B cell (primary cell): ENCODE measurements around the gene EMP3. TPM values are rescaled to one million over a fixed set of nuclear protein-coding genes. Genes with fewer than 3 reads are reported as not detected.
"Not testable (repeated sequence)": the region's sequence is repeated elsewhere in the genome, so short reads cannot be mapped to it uniquely, and the experiment has no call there.

Experiments used
- ATAC-seq: fragments of 200-7000 bp; cut with Tn5 transposase; one replicate; pipeline ENCODE4 v1.10.0; 2021; ENCODE audit warnings: low read depth, mild to moderate bottlenecking, moderate number of reproducible peaks, moderate library complexity
- CTCF ChIA-PET: fragments of 350-600 bp; sonication (Branson Sonifier 250); formaldehyde crosslinking; loops from one replicate; lab custom pipeline; 2021; ENCODE audit warnings: antibody characterized with exemption, inconsistent platforms; lab: Charles Lee
- POLR2A ChIA-PET: fragments of 350-600 bp; sonication (Branson Sonifier 250); formaldehyde crosslinking; loops from one replicate; lab custom pipeline; 2021; ENCODE audit warnings: antibody characterized with exemption; lab: Charles Lee
- DNase-seq: peaks from one replicate; pipeline ENCODE4 v3.0.0; 2013
- H2AFZ ChIP-seq: 2 replicates; pipeline ENCODE4 v1.6.1; 2012; ENCODE audit warnings: mild to moderate bottlenecking, low read depth, low read length; ENCODE audit not compliant: insufficient read depth, poor library complexity, severe bottlenecking
- H3K27ac ChIP-seq, 2 donors: 1 replicate in 1 of 2; 2 replicates in 1 of 2; pipeline ENCODE4 v1.5.1; 2012 to 2013; ENCODE audit warnings: low read length in 2 of 2, mild to moderate bottlenecking in 2 of 2, moderate library complexity in 1 of 2
- H3K27me3 ChIP-seq, 4 experiments: fragments of 200-600 bp in 1 of 4; sonication (generic) in 1 of 4; replicated peaks in 1 of 4; 1 replicate in 2 of 4; 2 replicates in 2 of 4; pipeline versions ENCODE4 v1.6.1 to v1.7.0; 2013 to 2016; ENCODE audit warnings: low read length in 3 of 4, mild to moderate bottlenecking in 2 of 4, mixed read lengths in 1 of 4, moderate library complexity in 1 of 4; ENCODE audit not compliant: insufficient read depth in 4 of 4, control insufficient read depth in 3 of 4; ENCODE audit errors: control extremely low read depth in 1 of 4
- H3K36me3 ChIP-seq, 2 experiments: replicated peaks in 1 of 2; 1 replicate in 1 of 2; 2 replicates in 1 of 2; pipeline versions ENCODE4 v1.6.1 to v1.7.1; 2013; ENCODE audit warnings: low read length in 1 of 2; ENCODE audit not compliant: insufficient read depth in 2 of 2, control insufficient read depth in 1 of 2; ENCODE audit errors: control extremely low read depth in 1 of 2, extremely low read depth in 1 of 2
- H3K4me1 ChIP-seq, 2 donors: fragments of 200-600 bp in 1 of 2; sonication (generic) in 1 of 2; 1 replicate in 1 of 2; 2 replicates in 1 of 2; pipeline versions ENCODE4 v1.5.1 to v1.6.1; 2013 to 2017; ENCODE audit warnings: low read length in 2 of 2; ENCODE audit not compliant: control insufficient read depth in 2 of 2, insufficient read depth in 2 of 2
- H3K4me2 ChIP-seq: replicated peaks from 2 replicates; pipeline ENCODE3; 2012; ENCODE audit warnings: mild to moderate bottlenecking, low read depth, low read length; ENCODE audit not compliant: poor library complexity, severe bottlenecking
- H3K4me3 ChIP-seq, 5 experiments: fragments of 200-600 bp in 1 of 5; sonication (generic) in 1 of 5; 1 replicate in 3 of 5; 2 replicates in 2 of 5; pipeline versions ENCODE4 v1.5.1 to v1.7.0; 2011 to 2016; ENCODE audit warnings: low read length in 4 of 5, mild to moderate bottlenecking in 4 of 5, low read depth in 2 of 5, control low read depth in 1 of 5, moderate library complexity in 1 of 5; ENCODE audit not compliant: insufficient read depth in 1 of 5; ENCODE audit errors: control extremely low read depth in 1 of 5, extremely low read depth in 1 of 5
- H3K79me2 ChIP-seq: fragments of 200-600 bp; sonication (generic); one replicate; pipeline ENCODE4 v1.6.0; 2016; ENCODE audit warnings: low read length; ENCODE audit not compliant: control insufficient read depth, insufficient read depth
- H3K9ac ChIP-seq: fragments of 200-600 bp; sonication (generic); 2 replicates; pipeline ENCODE4 v1.6.1; 2017; ENCODE audit warnings: mild to moderate bottlenecking, low read length, moderate library complexity
- H3K9me3 ChIP-seq, 3 donors: one replicate each; pipeline versions ENCODE4 v1.6.1 to v1.7.1; 2013; ENCODE audit warnings: low read length in 2 of 3; ENCODE audit not compliant: control insufficient read depth in 2 of 3, insufficient read depth in 1 of 3; ENCODE audit errors: control extremely low read depth in 1 of 3
- H4K20me1 ChIP-seq: 2 replicates; pipeline ENCODE4 v1.6.0; 2012; ENCODE audit warnings: mild to moderate bottlenecking, low read length; ENCODE audit not compliant: insufficient read depth, control insufficient read depth, poor library complexity, severe bottlenecking
- H3K27ac Mint-ChIP-seq: one replicate; pipeline ENCODE4 v1.8.0; 2021; ENCODE audit warnings: mixed read lengths
- H3K27me3 Mint-ChIP-seq: one replicate; pipeline ENCODE4 v1.8.0; 2021; ENCODE audit warnings: mixed read lengths
- H3K4me1 Mint-ChIP-seq: one replicate; pipeline ENCODE4 v1.8.0; 2021; ENCODE audit warnings: mixed read lengths
- H3K4me3 Mint-ChIP-seq: one replicate; pipeline ENCODE4 v1.8.0; 2021; ENCODE audit warnings: mixed read lengths
- H3K9me3 Mint-ChIP-seq: one replicate; pipeline ENCODE4 v1.8.0; 2022; ENCODE audit warnings: mixed read lengths; ENCODE audit not compliant: insufficient read depth
- CTCF ChIP-seq: fragments of 200-600 bp; IDR thresholded peaks from one replicate; pipeline ENCODE4 v1.8.0; 2022; ENCODE audit warnings: antibody characterized with exemption, mild to moderate bottlenecking
- EZH2 ChIP-seq: IDR thresholded peaks from 2 replicates; pipeline ENCODE4 v1.6.1; 2012; ENCODE audit warnings: borderline replicate concordance, low read depth, mild to moderate bottlenecking, moderate library complexity, low read length; ENCODE audit not compliant: insufficient read depth, poor library complexity, severe bottlenecking
- WGBS: methylation state at CpG from one replicate; pipeline ENCODE4 v1.1.5; 2013; ENCODE audit warnings: missing lambda C conversion rate; ENCODE audit not compliant: insufficient coverage; 5-methylcytosine and 5-hydroxymethylcytosine counted together
- intact Hi-C: fragments of 100-400 bp; cut with micrococcal nuclease; formaldehyde crosslinking; loops from one replicate; pipeline ENCODE4 v1.10.0; 2022
- polyA plus RNA-seq: library from polyadenylated mRNA; depleted of rRNA; stranded (reverse); fragments of >200 nt; gene quantifications from 2 replicates; pipeline ENCODE4 v1.2.3, GENCODE V29; 2012
- total RNA-seq, 2 donors: library from RNA; stranded (reverse); fragments of 120-200 nt in 1 of 2; gene quantifications; 1 replicate in 1 of 2; 2 replicates in 1 of 2; pipeline versions ENCODE4 v1.2.3 to v1.2.4, GENCODE V29; 2013 to 2022

The EMP3 gene
- total and polyA plus RNA-seq, 2 donors (not counting 1 experiment from before 2014, with no cell fraction given), result 326 to 595 TPM

GRCh38 chr19:48371771-48372170, 46.4 kb downstream of the EMP3 start:
- CTCF ChIA-PET, result interaction anchor here (0.6 kb wide), 1 partner anchor 9 kb away, joined by 3 read pairs; no protein-coding TSS in a partner anchor
- H3K27me3 Mint-ChIP-seq, H3K36me3 ChIP-seq, H3K27me3 ChIP-seq, H3K9ac ChIP-seq, DNase-seq, H3K4me1 ChIP-seq, H3K4me3 ChIP-seq, H3K9me3 Mint-ChIP-seq, H3K79me2 ChIP-seq, H3K27ac Mint-ChIP-seq, H3K4me1 Mint-ChIP-seq, ATAC-seq, H3K9me3 ChIP-seq, H4K20me1 ChIP-seq, H3K4me3 Mint-ChIP-seq, H3K27ac ChIP-seq, intact Hi-C loops, H2AFZ ChIP-seq, H3K4me2 ChIP-seq: not testable (repeated sequence)
- POLR2A ChIA-PET, result interaction anchor here (0.6 to 0.7 kb wide), 2 partner anchors 15 to 593 kb away, joined by 4 to 7 read pairs; partner anchors contain the start of gene FTL
- WGBS, result 100% methylated on average over 2 of the region's 5 CpGs

- Histone ChIP-seq H3K27ac (no peak overlapping the region), H3K9me3 (no peaks in the 10 kb centered on the region), H4K20me1 (no peaks in the 10 kb centered on the region), H2AFZ (no peak overlapping the region), H3K36me3 (no peaks in the 10 kb centered on the region), H3K4me1 (no peaks in the 10 kb centered on the region), H3K9ac (no peak overlapping the region), H3K4me2 (no peak overlapping the region), H3K27me3 (no peaks in the 10 kb centered on the region), H3K79me2 (no peaks in the 10 kb centered on the region), H3K4me3 (no peak overlapping the region)
- no peaks in the 10 kb centered on the region for H3K9me3 Mint-ChIP-seq
- H3K4me1 Mint-ChIP-seq, result no peaks in the 10 kb centered on the region
- no peak for DNase-seq
- 97% methylated on average over 2 of the region's 4 CpGs for WGBS
- H3K27ac Mint-ChIP-seq, result no peak overlapping the region
- H3K4me3 Mint-ChIP-seq, result no peak overlapping the region
- no peak for ATAC-seq
- POLR2A ChIA-PET, result no interaction called here
- H3K27me3 Mint-ChIP-seq, result peaks cover 4% of the 10 kb centered on the region
- intact Hi-C loops, result no loop called here
- TF ChIP-seq EZH2 (no peak), CTCF (no peak)
- CTCF ChIA-PET, result no interaction called here
Observed at GRCh38 chr19:48372904-48373303, 47.6 kb downstream of the EMP3 start.
